Heart left ventricle (tissue), 16 donors: ENCODE results near the gene MEP1B. TPM values are rescaled to one million over a fixed set of nuclear protein-coding genes. Genes with fewer than 3 reads are reported as not detected.

Experiments used
- ATAC-seq, 4 donors: fragments of 200-7000 bp; cut with Tn5 transposase; one replicate each; pipeline ENCODE4 v1.9.1; 2020 to 2022; ENCODE audit warnings: moderate library complexity in 4 of 4, mild to moderate bottlenecking in 3 of 4, moderate number of reproducible peaks in 1 of 4
- DNase-seq, 5 donors: peaks; one replicate each; pipeline ENCODE4 v3.0.0-alpha.2; 2020
- H3K27ac ChIP-seq, 12 donors: fragments of 200-600 bp; sonication (generic) in 4 of 12; one replicate each; pipeline versions ENCODE4 v1.5.0 to v1.8.0; 2016 to 2022; ENCODE audit warnings: mild to moderate bottlenecking in 2 of 12
- H3K27me3 ChIP-seq, 9 donors: fragments of 200-600 bp; sonication (generic) in 2 of 9; one replicate each; pipeline versions ENCODE4 v1.5.1 to v1.8.0; 2016 to 2022; ENCODE audit warnings: mild to moderate bottlenecking in 3 of 9
- H3K36me3 ChIP-seq, 9 donors: fragments of 200-600 bp; sonication (generic) in 2 of 9; one replicate each; pipeline versions ENCODE4 v1.5.0 to v1.8.0; 2018 to 2022; ENCODE audit warnings: mild to moderate bottlenecking in 2 of 9
- H3K4me1 ChIP-seq, 12 donors: fragments of 200-600 bp; sonication (generic) in 4 of 12; one replicate each; pipeline versions ENCODE4 v1.5.0 to v1.8.0; 2016 to 2022; ENCODE audit warnings: mild to moderate bottlenecking in 3 of 12
- H3K4me3 ChIP-seq, 12 donors: fragments of 200-600 bp; sonication (generic) in 4 of 12; one replicate each; pipeline versions ENCODE4 v1.5.0 to v1.8.0; 2017 to 2022; ENCODE audit warnings: mild to moderate bottlenecking in 9 of 12, moderate library complexity in 4 of 12
- H3K9me3 ChIP-seq, 12 donors: fragments of 200-600 bp; sonication (generic) in 4 of 12; one replicate each; pipeline versions ENCODE4 v1.5.0 to v1.8.0; 2016 to 2022; ENCODE audit warnings: mild to moderate bottlenecking in 1 of 12
- POLR2A ChIP-seq, 2 donors: fragments of 450-650 bp; IDR thresholded peaks; one replicate each; pipeline ENCODE4 v1.6.1; 2017; ENCODE audit warnings: antibody characterized with exemption in 2 of 2, mild to moderate bottlenecking in 2 of 2, moderate library complexity in 2 of 2
- WGBS, 4 donors: extraction: QIAGEN DNeasy Blood & Tissue Kit in 2 of 4; methylation state at CpG; one replicate each; pipeline versions ENCODE4 v1.1.5 to v1.1.7; 2013 to 2018; 5-methylcytosine and 5-hydroxymethylcytosine counted together
- intact Hi-C, 10 donors: fragments of 100-400 bp; cut with DNase I; formaldehyde crosslinking; loops; one replicate each; pipeline versions ENCODE4 v1.11.1 to v1.14.2; 2022
- long read RNA-seq, 3 donors: library from polyadenylated mRNA; unstranded; transcript quantifications; one replicate each; pipeline ENCODE4 v2.0.0, GENCODE V29; 2020 to 2021
- polyA plus RNA-seq, 2 donors: library from polyadenylated mRNA; stranded (reverse); fragments of 200-250 nt; gene quantifications; one replicate each; pipeline ENCODE4 v1.2.3, GENCODE V29; 2013
- total RNA-seq, 9 donors: library from RNA; depleted of rRNA in 2 of 9; stranded (reverse); fragments of >200 nt in 2 of 9; fragmentation: NEBNext Ultra II Directional in 3 of 9; extraction: Animal tissue kit (Norgen Biotek cat#: 25700) in 3 of 9; gene quantifications; one replicate each; pipeline versions ENCODE4 v1.1.0 to v1.2.4, GENCODE V29; 2016 to 2023
- TF ChIP-seq, protein P1 (sequence below), 12 donors: fragments of 200-600 bp; sonication (generic) in 4 of 12; IDR thresholded peaks; one replicate each; pipeline versions ENCODE4 v1.5.0 to v1.8.0; 2018 to 2022; ENCODE audit warnings: antibody characterized with exemption in 12 of 12, mild to moderate bottlenecking in 5 of 12
- donor health status: ischemic (EF 13 %, LVEDD 7.1; RV severe dilation, severe dysfunction).
- donor health status: healthy with polysubstance abuse.
- donor health status: DM: no; HTN: yes; CAD: no.
- donor health status: DM: no; HTN: no; CAD: no.
- donor health status: ischemic (EF 25% LVEDD 6.9; RV normal size, moderate dysfunction).
- donor health status: ischemic (EF 25% LVEDD 5.7; RV mildly dilated, moderate dysfunction).
- donor health status: healthy.
- donor health status: DM: yes; HTN: yes; CAD: no.
- donor health status: ischemic (EF 35%, LVEDD 5.7; RV mildly dilated, moderate dysfunction).
- donor health status: nonischemic (EF 11% LVEDD 7.7; RV severe dilation, severe dysfunction).
- donor health status: DM: yes; HTN: yes; CAD: no.
- donor health status: PGD.
- donor health status: ischemic (EF 29% LVEDD 5.4; RV normal size, mild dysfunction).
- donor health status: nonischemic (EF 23%, LVEDD 6.1; RV moderate dilation, normal function).

MEP1B gene
- total RNA-seq (under 1 TPM in 1 of 9 donors, not detected in 8; 0.17 TPM), polyA plus RNA-seq (not detected)
- long read RNA-seq, donor 1, result 0 reads
- long read RNA-seq, donor 2, result 0 reads
- long read RNA-seq, donor 3, result 0 reads

DNA sequence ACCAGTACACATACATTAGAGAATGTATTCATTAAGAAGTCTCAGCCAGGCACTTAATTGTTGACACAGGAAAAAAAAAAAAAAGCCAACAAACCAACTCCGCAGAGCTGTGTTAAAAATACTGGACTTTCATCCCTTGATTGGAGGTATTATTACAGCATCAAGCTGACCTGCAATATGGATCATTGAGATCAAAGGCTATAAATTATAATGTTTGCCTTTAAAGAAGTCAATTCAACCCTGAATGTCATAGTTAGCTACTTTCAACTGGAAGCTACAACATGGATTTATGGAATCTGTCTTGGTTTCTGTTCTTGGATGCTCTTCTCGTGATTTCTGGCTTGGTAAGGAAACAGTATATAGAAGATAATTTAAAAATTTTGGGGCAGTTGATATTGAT is at the start of gene MEP1B:
MEP1B (plus strand) TSS at position 250 of the 400 bp plus-strand sequence; CDS start at position 282, 32 bp downstream.
- WGBS, 4 donors, result 92 to 96% (median 93%) methylated on average over 2 of the region's 2 CpGs
- intact Hi-C loops, result no loop called here
- peaks cover 0 to 4% (median 0%) of the 10 kb centered on the region in 12 donors for H3K9me3 ChIP-seq
- H3K27ac ChIP-seq, result no peak within 1 kb of the TSS
- H3K36me3 ChIP-seq, result no peaks in the 10 kb centered on the region
- no peaks in the 10 kb centered on the region for H3K4me1 ChIP-seq
- no peaks in the 10 kb centered on the region for H3K27me3 ChIP-seq
- TF ChIP-seq POLR2A (IDR thresholded peaks at IDR 0.05), result no peak
- TF ChIP-seq, protein P1, sequence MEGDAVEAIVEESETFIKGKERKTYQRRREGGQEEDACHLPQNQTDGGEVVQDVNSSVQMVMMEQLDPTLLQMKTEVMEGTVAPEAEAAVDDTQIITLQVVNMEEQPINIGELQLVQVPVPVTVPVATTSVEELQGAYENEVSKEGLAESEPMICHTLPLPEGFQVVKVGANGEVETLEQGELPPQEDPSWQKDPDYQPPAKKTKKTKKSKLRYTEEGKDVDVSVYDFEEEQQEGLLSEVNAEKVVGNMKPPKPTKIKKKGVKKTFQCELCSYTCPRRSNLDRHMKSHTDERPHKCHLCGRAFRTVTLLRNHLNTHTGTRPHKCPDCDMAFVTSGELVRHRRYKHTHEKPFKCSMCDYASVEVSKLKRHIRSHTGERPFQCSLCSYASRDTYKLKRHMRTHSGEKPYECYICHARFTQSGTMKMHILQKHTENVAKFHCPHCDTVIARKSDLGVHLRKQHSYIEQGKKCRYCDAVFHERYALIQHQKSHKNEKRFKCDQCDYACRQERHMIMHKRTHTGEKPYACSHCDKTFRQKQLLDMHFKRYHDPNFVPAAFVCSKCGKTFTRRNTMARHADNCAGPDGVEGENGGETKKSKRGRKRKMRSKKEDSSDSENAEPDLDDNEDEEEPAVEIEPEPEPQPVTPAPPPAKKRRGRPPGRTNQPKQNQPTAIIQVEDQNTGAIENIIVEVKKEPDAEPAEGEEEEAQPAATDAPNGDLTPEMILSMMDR (IDR thresholded peaks at IDR 0.05), result no peak
- H3K4me3 ChIP-seq, result no peak within 1 kb of the TSS
- no peak for ATAC-seq
- DNase-seq, result no peak

DNA sequence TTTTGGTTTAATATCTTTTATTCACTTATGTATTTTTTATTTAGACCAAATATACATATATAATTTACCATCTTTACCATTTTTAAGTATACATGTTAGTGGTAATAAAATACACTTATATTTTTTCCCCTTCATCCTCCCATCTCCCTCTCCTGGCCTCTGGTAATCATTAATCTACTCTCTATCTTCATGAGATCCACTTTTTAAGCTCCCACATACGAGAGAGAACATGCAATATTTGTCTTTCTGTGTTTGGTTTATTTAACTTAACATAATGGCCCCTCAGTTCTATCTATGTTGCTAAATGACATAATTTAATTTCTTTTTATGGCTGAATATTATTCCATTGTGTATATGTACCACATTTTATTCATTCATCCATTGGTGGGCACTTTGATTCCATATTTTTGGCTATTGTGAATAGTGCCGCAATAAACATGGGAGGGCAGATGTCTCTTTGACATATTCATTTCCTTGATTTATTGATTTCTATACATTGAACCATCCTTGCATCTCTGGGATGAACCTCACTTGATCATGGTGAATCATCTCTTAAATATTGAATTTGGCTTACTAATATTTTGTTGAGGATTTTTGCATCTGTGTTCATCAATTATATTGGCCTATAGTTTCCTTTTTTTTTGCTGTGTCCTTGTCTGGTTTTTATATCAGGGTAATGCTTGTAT is 41.5 kb upstream of the MEP1B start:
- no peak for ATAC-seq
- Histone ChIP-seq H3K4me3 (no peak overlapping the region), H3K27me3 (no peaks in the 10 kb centered on the region), H3K9me3 (peaks cover 0 to 12% (median 0%) of the 10 kb centered on the region in 12 donors), H3K4me1 (no peaks in the 10 kb centered on the region), H3K27ac (no peak overlapping the region), H3K36me3 (no peaks in the 10 kb centered on the region)
- intact Hi-C loops, result no loop called here
- 48 to 94% (median 68%) methylated on average over 2 of the region's 2 CpGs for WGBS, 4 donors
- no peak for DNase-seq
- TF ChIP-seq POLR2A (IDR thresholded peaks at IDR 0.05), result no peak

DNA sequence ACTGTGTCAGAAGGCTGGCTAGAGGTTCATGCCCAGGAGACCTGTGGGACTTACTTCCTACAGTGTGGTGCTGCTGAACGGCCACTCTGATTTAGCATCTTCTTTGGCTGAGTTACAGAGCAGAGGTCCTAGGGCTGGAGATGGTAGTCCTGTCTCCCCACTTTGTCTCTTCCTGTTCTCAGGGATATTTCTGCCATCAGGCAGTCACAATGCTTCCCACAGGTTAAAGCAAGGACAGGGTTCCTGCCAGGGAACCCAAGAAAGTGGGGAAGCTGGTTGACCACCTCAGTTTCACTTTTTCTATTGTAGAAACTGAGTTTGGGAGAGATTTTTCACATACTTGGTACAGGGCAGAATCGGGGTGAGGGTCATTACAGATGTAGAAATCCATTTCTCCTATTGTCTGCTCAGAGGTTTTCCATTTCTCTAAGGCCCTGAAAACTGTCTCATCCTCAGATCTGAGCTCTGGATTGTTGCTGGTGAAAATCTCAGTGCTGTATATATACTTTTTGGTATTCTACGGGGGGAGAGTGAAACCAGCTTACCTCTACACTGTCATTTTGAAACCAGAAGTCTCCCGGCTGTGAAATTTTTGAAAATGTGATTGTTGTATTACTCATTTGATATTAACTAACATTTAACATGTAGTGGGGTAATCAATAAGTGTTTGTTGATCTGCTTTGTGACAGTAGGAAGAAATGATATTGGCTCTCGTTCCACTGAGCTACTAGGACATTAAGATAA is 37.0 kb upstream of the MEP1B start:
- Histone ChIP-seq H3K4me3 (no peak overlapping the region), H3K9me3 (peaks cover 0 to 12% (median 0%) of the 10 kb centered on the region in 12 donors), H3K27ac (no peak overlapping the region), H3K36me3 (no peaks in the 10 kb centered on the region), H3K27me3 (no peaks in the 10 kb centered on the region), H3K4me1 (peaks cover 0 to 1% (median 0%) of the 10 kb centered on the region in 12 donors)
- intact Hi-C loops, result loop anchor here in 4 of 10 donors (10.0 kb wide), 2 partner anchors 122 to 322 kb away; partner anchors contain the start of gene GAREM1 (in 4 of the 4)
- DNase-seq (no peak), ATAC-seq (no peak)
- no peak for TF ChIP-seq POLR2A (IDR thresholded peaks at IDR 0.05)
- TF ChIP-seq, protein P1 (IDR thresholded peaks at IDR 0.05), result no peak
- WGBS, 4 donors, result 84 to 89% (median 87%) methylated on average over 5 of the region's 5 CpGs

DNA sequence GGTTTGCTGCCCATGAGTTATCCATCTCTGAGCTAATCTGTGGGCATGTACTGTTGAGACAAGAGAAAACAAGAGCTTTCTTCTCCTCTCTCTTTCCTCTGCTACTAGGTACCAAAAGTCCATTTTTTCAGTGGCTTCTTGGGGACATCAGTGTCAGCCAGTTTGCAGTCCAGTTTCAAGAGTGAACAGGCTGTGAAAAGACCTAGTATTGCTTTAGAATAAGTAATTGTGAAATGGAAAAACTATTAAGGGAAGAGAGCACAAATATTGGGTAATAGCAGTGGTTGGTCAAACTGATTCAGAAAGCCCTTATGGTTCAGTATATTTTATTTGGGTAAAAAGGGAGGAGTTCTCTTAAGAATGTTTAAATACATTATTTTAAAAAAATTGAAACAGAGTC is 33.0 kb upstream of the MEP1B start:
- Histone ChIP-seq H3K27ac (no peak overlapping the region), H3K9me3 (peaks cover 0 to under 1% (median 0%) of the 10 kb centered on the region in 12 donors), H3K27me3 (peaks cover 0 to 5% (median 0%) of the 10 kb centered on the region in 9 donors), H3K4me3 (no peak overlapping the region), H3K36me3 (no peaks in the 10 kb centered on the region), H3K4me1 (peaks cover 0 to 8% (median 3%) of the 10 kb centered on the region in 12 donors)
- TF ChIP-seq, protein P1 (IDR thresholded peaks at IDR 0.05), result no peak
- TF ChIP-seq POLR2A (IDR thresholded peaks at IDR 0.05), result no peak
- DNase-seq (no peak), ATAC-seq (no peak)
- intact Hi-C loops, result loop anchor here in 9 of 10 donors (2.0 to 10.0 kb wide), 5 partner anchors 115 to 396 kb away; partner anchors contain the start of gene GAREM1 (in 8 of the 9)
